ENCODE data around the gene CHDH. TPM values are rescaled to one million over a fixed set of nuclear protein-coding genes. Genes with fewer than 3 reads are reported as not detected.

The CHDH gene
- total and polyA plus RNA-seq, 2 donors (not counting 1 experiment from before 2014, with no cell fraction given) = 0.03 to 0.37 TPM

- intact Hi-C loops (cut with micrococcal nuclease) = no loop called here
- CTCF ChIA-PET = no interaction called here
- no peak for DNase-seq
- Histone ChIP-seq H4K20me1 (ENCODE audit: control insufficient read depth, insufficient read depth, low read length, poor library complexity, severe bottlenecking) (no peaks in the 10 kb centered on the region), H3K4me2 (replicated peaks; ENCODE audit: low read depth, low read length, poor library complexity, severe bottlenecking) (no peak overlapping the region), H2AFZ (ENCODE audit: insufficient read depth, low read depth, low read length, poor library complexity, severe bottlenecking) (no peak overlapping the region), H3K4me1 (ENCODE audit: control insufficient read depth in 2 of 2, insufficient read depth in 2 of 2, low read length in 2 of 2) (peaks cover 12 to 21% of the 10 kb centered on the region in 2 donors), H3K36me3 (replicated peaks in 1 of 2; ENCODE audit: control extremely low read depth in 1 of 2, control insufficient read depth in 1 of 2, extremely low read depth in 1 of 2, insufficient read depth in 2 of 2, low read length in 1 of 2) (peaks cover 11 to 14% of the 10 kb centered on the region in 2 experiments), H3K79me2 (ENCODE audit: control insufficient read depth, insufficient read depth, low read length) (no peaks in the 10 kb centered on the region), H3K9me3 (ENCODE audit: control extremely low read depth in 1 of 3, control insufficient read depth in 2 of 3, insufficient read depth in 1 of 3, low read length in 2 of 3) (no peaks in the 10 kb centered on the region), H3K27me3 (replicated peaks in 1 of 4; ENCODE audit: control extremely low read depth in 1 of 4, control insufficient read depth in 3 of 4, insufficient read depth in 4 of 4, low read length in 3 of 4) (no peaks in the 10 kb centered on the region), H3K9ac (ENCODE audit: low read length) (no peak overlapping the region), H3K27ac (ENCODE audit: low read length in 2 of 2) (no peak overlapping the region), H3K4me3 (ENCODE audit: control extremely low read depth in 1 of 5, extremely low read depth in 1 of 5, insufficient read depth in 1 of 5, low read depth in 2 of 5, low read length in 4 of 5) (no peak overlapping the region)
- H3K4me1 Mint-ChIP-seq = peaks cover 42% of the 10 kb centered on the region
- H3K4me3 Mint-ChIP-seq = no peak overlapping the region
- H3K9me3 Mint-ChIP-seq (ENCODE audit: insufficient read depth) = no peaks in the 10 kb centered on the region
- no peaks in the 10 kb centered on the region for H3K27me3 Mint-ChIP-seq
- ATAC-seq (ENCODE audit: low read depth) = no peak
- POLR2A ChIA-PET = interaction anchor here (0.5 kb wide), 1 partner anchor 37 kb away, joined by 3 read pairs; no protein-coding TSS in a partner anchor
- 95% methylated on average over 4 of the region's 6 CpGs for WGBS (ENCODE audit: insufficient coverage)
- H3K27ac Mint-ChIP-seq = no peak overlapping the region
- TF ChIP-seq EZH2 (IDR thresholded peaks at IDR 0.05; ENCODE audit: borderline replicate concordance, insufficient read depth, low read depth, low read length, poor library complexity, severe bottlenecking) (no peak), CTCF (IDR thresholded peaks at IDR 0.05) (no peak)
Observed at GRCh38 chr3:53859178-53859577, 13.0 kb upstream of the CHDH start.

GRCh38 chr3:53858096-53858741 is 12.0 kb upstream of the CHDH start:
- H3K4me2 ChIP-seq (replicated peaks; ENCODE audit: low read depth, low read length, poor library complexity, severe bottlenecking) = no peak overlapping the region
- intact Hi-C loops (cut with micrococcal nuclease) = no loop called here
- DNase-seq (no peak), ATAC-seq (ENCODE audit: low read depth) (no peak)
- Mint-ChIP-seq H3K9me3 (ENCODE audit: insufficient read depth) (no peaks in the 10 kb centered on the region), H3K27ac (no peak overlapping the region), H3K27me3 (no peaks in the 10 kb centered on the region), H3K4me1 (peaks cover 36% of the 10 kb centered on the region), H3K4me3 (no peak overlapping the region)
- H3K79me2 ChIP-seq (ENCODE audit: control insufficient read depth, insufficient read depth, low read length) = no peaks in the 10 kb centered on the region
- POLR2A ChIA-PET = no interaction called here
- H3K9me3 ChIP-seq (ENCODE audit: control extremely low read depth in 1 of 3, control insufficient read depth in 2 of 3, insufficient read depth in 1 of 3, low read length in 2 of 3) = no peaks in the 10 kb centered on the region
- H3K27me3 ChIP-seq (replicated peaks in 1 of 4; ENCODE audit: control extremely low read depth in 1 of 4, control insufficient read depth in 3 of 4, insufficient read depth in 4 of 4, low read length in 3 of 4) = no peaks in the 10 kb centered on the region
- H3K27ac ChIP-seq (ENCODE audit: low read length in 2 of 2) = no peak overlapping the region
- no peak overlapping the region for H2AFZ ChIP-seq (ENCODE audit: insufficient read depth, low read depth, low read length, poor library complexity, severe bottlenecking)
- peaks cover 9 to 18% of the 10 kb centered on the region in 2 donors for H3K4me1 ChIP-seq (ENCODE audit: control insufficient read depth in 2 of 2, insufficient read depth in 2 of 2, low read length in 2 of 2)
- H3K36me3 ChIP-seq (replicated peaks in 1 of 2; ENCODE audit: control extremely low read depth in 1 of 2, control insufficient read depth in 1 of 2, extremely low read depth in 1 of 2, insufficient read depth in 2 of 2, low read length in 1 of 2) = peaks cover 7 to 14% of the 10 kb centered on the region in 2 experiments
- WGBS (ENCODE audit: insufficient coverage) = 78% methylated on average over 6 of the region's 7 CpGs
- no peak overlapping the region for H3K4me3 ChIP-seq (ENCODE audit: control extremely low read depth in 1 of 5, extremely low read depth in 1 of 5, insufficient read depth in 1 of 5, low read depth in 2 of 5, low read length in 4 of 5)
- H3K9ac ChIP-seq (ENCODE audit: low read length) = no peak overlapping the region
- H4K20me1 ChIP-seq (ENCODE audit: control insufficient read depth, insufficient read depth, low read length, poor library complexity, severe bottlenecking) = no peaks in the 10 kb centered on the region
- no peak for TF ChIP-seq EZH2 (IDR thresholded peaks at IDR 0.05; ENCODE audit: borderline replicate concordance, insufficient read depth, low read depth, low read length, poor library complexity, severe bottlenecking)
- TF ChIP-seq CTCF (IDR thresholded peaks at IDR 0.05) = no peak
- CTCF ChIA-PET = no interaction called here

Measured in B cell (primary cell).